NCI-H526 (cell line): ENCODE measurements around the gene POLL.
"Not testable (repeated sequence)": the region's sequence is repeated elsewhere in the genome, so short reads cannot be mapped to it uniquely, and the experiment has no call there.

Experiments
- DNase-seq, 2 experiments: peaks; one replicate each; lab custom pipeline; 2025; lab: John Stamatoyannopoulos, UW

Gene POLL

GRCh38 chr10:101587725-101588653, at the start of gene POLL, which contains the start of gene DPCD:
POLL (minus strand) TSS chr10:101588257; CDS start chr10:101587360, 897 bp downstream.
DPCD (plus strand) TSS chr10:101588321; CDS start chr10:101588337, 16 bp downstream.
- peak; percentile 79 to 91 for DNase-seq

GRCh38 chr10:101633510-101633909, 45.5 kb upstream of the POLL start:
- not testable (repeated sequence) for DNase-seq

- DNase-seq: no peak
Measured at GRCh38 chr10:101631821-101632475, 43.9 kb upstream of the POLL start.

GRCh38 chr10:101630633-101630920, 42.5 kb upstream of the POLL start:
- DNase-seq: no peak

DNA sequence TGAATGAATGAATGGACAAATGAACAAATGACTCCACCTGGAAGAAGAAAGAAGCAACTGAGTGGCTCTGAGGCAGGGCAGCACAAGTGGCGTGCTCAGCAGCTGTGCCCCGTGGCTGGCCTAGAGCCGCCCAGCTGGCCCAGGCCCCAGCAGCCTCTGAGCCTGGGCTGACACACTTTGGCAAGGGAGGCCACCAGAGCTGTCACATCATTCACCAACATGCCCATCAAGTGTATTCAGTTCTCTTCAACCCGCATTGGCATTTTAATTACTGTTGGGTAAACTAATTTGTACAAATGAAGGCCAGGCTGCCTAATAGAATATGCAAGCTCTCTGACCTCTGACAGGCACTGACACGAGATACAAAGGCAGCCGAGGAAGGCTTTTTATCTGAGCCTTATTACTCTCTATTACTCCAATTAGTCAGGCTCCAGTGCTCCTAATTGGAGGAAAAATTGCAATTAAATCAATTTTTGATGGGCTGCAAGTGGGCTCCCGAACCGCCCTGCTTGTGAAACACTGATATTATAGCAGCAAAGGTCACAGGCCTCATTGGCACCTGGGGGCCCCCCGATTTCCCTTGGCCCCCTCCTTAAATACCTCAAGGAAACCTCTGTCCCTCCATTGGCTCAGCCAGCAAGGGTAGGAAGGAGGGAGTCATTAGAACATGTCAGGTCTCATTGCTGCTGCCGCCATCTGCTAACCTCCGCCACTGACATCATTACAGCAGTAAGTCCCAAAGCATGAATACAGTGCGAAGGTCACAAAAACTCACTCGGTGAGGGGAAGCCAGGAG, 42.0 kb upstream of the POLL start:
- DNase-seq: no peak

GRCh38 chr10:101625821-101626412, 37.9 kb upstream of the POLL start:
- DNase-seq: no peak

DNA sequence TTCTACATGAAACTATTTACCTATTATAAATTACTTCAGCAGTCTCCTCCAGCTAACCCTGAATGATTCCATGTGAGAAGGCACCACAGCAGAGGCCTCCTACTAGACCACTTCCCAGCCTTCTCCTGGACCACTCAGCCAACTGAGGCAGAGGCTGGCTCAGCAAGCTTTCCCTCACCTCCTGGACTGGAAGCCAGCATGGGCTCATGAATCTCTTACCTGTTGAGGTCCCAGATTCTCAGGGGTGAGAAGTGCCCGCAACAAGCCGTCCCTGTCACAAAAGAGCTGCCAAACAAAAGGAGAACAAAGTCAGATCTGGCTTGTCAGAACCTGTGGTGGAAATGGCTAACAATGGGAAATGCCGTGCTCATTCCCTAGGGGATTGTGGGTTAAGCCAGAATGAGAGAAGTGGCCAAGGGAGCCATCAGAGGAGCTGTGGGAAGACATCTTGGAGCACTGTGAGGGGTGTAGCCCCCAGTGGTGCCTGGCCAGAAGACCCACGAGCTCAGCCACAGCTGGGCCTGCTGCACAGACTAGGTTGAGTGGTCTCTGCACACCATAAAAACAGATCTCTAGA, 36.6 kb upstream of the POLL start:
- peak in 1 of 2 experiments; percentile 2 for DNase-seq

GRCh38 chr10:101623528-101623927, 35.5 kb upstream of the POLL start:
- no peak for DNase-seq

DNA sequence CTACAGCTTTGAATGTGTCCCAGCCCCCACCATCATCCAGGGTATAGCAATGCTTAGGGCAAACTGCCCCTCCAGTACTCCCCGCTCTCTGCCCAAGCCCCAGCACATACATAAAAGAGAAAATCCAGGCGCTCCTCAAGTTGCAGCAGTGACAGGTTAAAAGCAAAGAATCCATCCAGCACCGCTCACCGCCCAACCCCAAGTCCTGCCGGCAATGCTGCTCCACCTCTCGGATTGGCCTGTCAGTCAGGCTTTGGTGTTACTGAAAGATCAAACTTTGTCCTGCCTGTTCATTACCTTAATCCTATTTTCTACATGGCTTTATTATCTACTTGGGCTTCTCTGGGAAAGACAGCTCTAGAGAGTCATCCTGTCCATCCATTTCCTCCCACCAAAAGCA, 31.9 kb upstream of the POLL start:
- DNase-seq: no peak

GRCh38 chr10:101618871-101619270, 30.8 kb upstream of the POLL start:
- no peak for DNase-seq

- no peak for DNase-seq
Measured at GRCh38 chr10:101617824-101618568, 29.9 kb upstream of the POLL start.

- no peak for DNase-seq
Measured at GRCh38 chr10:101617102-101617823, 29.2 kb upstream of the POLL start.

DNA sequence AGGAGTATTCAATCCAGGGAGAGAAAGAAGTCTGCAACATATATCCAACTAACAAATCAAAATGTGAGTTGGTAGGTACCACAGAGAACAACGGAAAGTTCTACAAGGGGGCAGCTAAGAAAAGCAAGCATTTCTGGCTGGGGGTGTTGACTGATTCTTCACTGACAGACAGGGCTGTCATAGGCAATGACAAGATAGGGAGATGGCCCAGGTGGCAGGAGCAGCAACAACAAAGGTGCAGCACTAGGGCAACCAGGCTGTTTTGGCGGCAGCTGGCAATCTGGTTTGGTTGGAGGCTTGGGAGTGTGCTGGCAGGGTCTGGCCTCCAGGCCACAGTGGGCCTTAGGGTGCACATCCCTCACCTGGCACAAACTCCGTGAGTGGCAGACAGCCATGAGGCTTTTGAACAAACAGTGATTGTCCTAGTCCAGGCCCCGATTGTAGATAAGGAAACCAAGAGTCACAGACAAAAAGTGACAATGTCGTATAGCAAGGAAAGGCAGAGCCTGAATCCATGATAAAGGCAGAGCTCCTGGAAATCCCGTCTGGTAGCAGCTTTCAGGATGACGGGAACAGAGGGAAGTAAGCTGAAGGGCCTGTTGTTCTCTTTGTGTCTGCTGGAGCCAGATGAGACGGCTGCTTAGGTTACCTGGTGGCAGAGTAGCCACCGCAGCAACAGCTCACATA, 28.5 kb upstream of the POLL start:
- no peak for DNase-seq

GRCh38 chr10:101615525-101616116, 27.6 kb upstream of the POLL start:
- no peak for DNase-seq

DNA sequence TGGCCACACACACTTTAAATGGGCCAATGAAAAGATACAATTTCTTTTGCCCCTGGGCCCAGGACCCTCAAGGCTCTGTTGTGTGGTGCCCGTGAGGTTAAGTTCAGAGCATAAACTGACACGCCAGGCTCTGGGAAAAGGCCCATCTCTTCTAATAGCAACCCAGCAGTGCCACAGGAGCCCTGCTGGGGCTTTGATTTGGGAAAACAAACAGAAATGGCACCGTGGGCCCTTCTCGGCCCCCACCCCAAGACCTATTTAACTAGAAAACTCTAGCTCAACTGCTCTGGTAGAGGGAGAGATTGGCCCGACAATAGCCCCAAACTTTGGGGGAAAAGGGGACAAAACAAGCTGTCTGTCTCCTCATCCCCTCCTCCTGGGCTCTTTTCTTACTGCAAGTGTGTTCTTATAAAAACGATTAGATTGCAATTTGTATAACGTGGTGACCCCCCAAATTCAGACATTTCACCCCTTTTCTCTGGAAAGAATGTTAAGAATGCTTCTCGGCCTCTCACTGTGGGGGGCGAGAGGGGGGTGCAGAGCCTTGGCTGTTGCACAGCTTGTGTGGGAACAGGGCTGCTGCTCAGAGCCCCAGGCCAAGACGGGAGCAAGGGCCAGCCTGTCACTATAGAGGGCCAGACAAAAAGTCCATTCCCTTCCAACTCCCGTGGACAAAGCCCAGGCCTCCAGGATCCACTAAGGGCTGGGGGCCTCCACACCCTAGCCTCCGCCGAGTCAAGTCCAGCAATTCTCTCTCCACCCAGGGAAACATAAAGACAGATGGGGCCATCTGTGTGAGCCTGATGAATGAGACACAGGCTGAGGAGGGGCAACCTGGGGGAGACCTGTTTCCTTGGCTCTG, 26.8 kb upstream of the POLL start:
- no peak for DNase-seq

- DNase-seq: no peak
Measured at GRCh38 chr10:101613646-101614045, 25.6 kb upstream of the POLL start.

GRCh38 chr10:101612872-101613271, 24.8 kb upstream of the POLL start:
- no peak for DNase-seq

GRCh38 chr10:101612086-101612485, 24.0 kb upstream of the POLL start:
- no peak for DNase-seq
